Liver (tissue), 3 donors: ENCODE results near the gene DDO.

Experiments used
- ATF3 ChIP-seq: IDR thresholded peaks from 2 replicates; pipeline ENCODE4 v1.6.1; 2016; ENCODE audit warnings: antibody characterized with exemption
- CTCF ChIP-seq: fragments of 150-350 bp; IDR thresholded peaks from 2 replicates; pipeline ENCODE4 v1.5.1; 2017; ENCODE audit warnings: improper control_type of control experiment, low read depth, low read length; ENCODE audit not compliant: missing input control
- FOXA1 ChIP-seq: IDR thresholded peaks from 2 replicates; pipeline ENCODE4 v1.6.1; 2016; ENCODE audit warnings: antibody characterized with exemption
- GABPA ChIP-seq, 2 donors: IDR thresholded peaks in 1 of 2; conservative IDR thresholded peaks in 1 of 2; 2 replicates each; pipeline ENCODE4 v1.6.1; 2016; ENCODE audit warnings: antibody characterized with exemption in 2 of 2, mild to moderate bottlenecking in 1 of 2, moderate library complexity in 1 of 2
- HNF4A ChIP-seq, 2 donors: conservative IDR thresholded peaks; 2 replicates each; pipeline ENCODE4 v1.6.1; 2016; ENCODE audit warnings: antibody characterized with exemption in 2 of 2, mild to moderate bottlenecking in 2 of 2
- HNF4G ChIP-seq: IDR thresholded peaks from 2 replicates; pipeline ENCODE4 v1.6.1; 2016; ENCODE audit warnings: antibody characterized with exemption
- JUND ChIP-seq, 2 donors: IDR thresholded peaks; 2 replicates each; pipeline ENCODE4 v1.6.1; 2016; ENCODE audit warnings: antibody characterized with exemption in 2 of 2
- MAX ChIP-seq: IDR thresholded peaks from 2 replicates; pipeline ENCODE4 v1.6.1; 2016; ENCODE audit warnings: antibody characterized with exemption
- RAD21 ChIP-seq, 2 donors: IDR thresholded peaks; 2 replicates each; pipeline ENCODE4 v1.6.1; 2016; ENCODE audit warnings: antibody characterized with exemption in 2 of 2, mild to moderate bottlenecking in 2 of 2
- SP1 ChIP-seq: IDR thresholded peaks from 2 replicates; pipeline ENCODE4 v1.6.1; 2018; ENCODE audit warnings: antibody characterized with exemption, mild to moderate bottlenecking
- TAF1 ChIP-seq: conservative IDR thresholded peaks from 2 replicates; pipeline ENCODE4 v1.6.1; 2016; ENCODE audit warnings: antibody characterized with exemption, mild to moderate bottlenecking
- YY1 ChIP-seq: IDR thresholded peaks from 2 replicates; pipeline ENCODE4 v1.6.1; 2016; ENCODE audit warnings: antibody characterized with exemption, mild to moderate bottlenecking
- TF ChIP-seq, protein P1 (sequence below): IDR thresholded peaks from 2 replicates; pipeline ENCODE4 v1.6.1; 2016; ENCODE audit warnings: antibody characterized with exemption, mild to moderate bottlenecking
- donor health status: healthy.
- donor health status: healthy.

DNA sequence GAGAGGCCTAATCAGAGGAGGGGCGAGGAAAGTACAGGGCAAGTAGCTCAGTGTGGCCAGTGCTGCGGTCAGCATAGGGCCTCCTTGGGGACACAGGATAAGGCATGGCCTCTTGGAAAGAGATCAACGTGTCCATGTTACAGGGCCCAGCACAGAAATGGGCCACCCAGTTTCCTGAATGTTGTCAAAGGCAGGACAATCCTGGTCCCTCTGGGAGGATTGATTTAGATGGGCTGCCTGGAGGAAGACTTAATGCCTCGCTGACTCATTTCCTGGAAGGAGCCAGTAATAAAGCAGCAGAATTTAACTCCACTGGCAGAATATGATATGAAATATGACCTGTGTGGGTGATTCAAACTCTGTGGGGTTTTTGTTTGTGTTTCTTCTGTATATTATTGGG lies 16.6 kb downstream of the DDO start:
- TF ChIP-seq CTCF (no peak), YY1 (no peak), JUND (IDR thresholded peaks at IDR 0.05) (no peak), SP1 (no peak), TAF1 (no peak), GABPA (IDR thresholded peaks at IDR 0.05 in 1 of 2, conservative IDR thresholded peaks at IDR 0.05 in 1 of 2) (no peak), HNF4G (no peak), MAX (no peak), HNF4A (conservative IDR thresholded peaks at IDR 0.05) (no peak), RAD21 (IDR thresholded peaks at IDR 0.05) (no peak), ATF3 (no peak), FOXA1 (no peak)
- TF ChIP-seq, protein P1, sequence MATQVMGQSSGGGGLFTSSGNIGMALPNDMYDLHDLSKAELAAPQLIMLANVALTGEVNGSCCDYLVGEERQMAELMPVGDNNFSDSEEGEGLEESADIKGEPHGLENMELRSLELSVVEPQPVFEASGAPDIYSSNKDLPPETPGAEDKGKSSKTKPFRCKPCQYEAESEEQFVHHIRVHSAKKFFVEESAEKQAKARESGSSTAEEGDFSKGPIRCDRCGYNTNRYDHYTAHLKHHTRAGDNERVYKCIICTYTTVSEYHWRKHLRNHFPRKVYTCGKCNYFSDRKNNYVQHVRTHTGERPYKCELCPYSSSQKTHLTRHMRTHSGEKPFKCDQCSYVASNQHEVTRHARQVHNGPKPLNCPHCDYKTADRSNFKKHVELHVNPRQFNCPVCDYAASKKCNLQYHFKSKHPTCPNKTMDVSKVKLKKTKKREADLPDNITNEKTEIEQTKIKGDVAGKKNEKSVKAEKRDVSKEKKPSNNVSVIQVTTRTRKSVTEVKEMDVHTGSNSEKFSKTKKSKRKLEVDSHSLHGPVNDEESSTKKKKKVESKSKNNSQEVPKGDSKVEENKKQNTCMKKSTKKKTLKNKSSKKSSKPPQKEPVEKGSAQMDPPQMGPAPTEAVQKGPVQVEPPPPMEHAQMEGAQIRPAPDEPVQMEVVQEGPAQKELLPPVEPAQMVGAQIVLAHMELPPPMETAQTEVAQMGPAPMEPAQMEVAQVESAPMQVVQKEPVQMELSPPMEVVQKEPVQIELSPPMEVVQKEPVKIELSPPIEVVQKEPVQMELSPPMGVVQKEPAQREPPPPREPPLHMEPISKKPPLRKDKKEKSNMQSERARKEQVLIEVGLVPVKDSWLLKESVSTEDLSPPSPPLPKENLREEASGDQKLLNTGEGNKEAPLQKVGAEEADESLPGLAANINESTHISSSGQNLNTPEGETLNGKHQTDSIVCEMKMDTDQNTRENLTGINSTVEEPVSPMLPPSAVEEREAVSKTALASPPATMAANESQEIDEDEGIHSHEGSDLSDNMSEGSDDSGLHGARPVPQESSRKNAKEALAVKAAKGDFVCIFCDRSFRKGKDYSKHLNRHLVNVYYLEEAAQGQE: no peak
